GM18526 (cell line): ENCODE data around the gene ETHE1.

Experiments used
- POLR2A ChIP-seq: IDR thresholded peaks from 3 replicates; pipeline ENCODE4 v1.6.1; 2011; ENCODE audit not compliant: insufficient read length; ENCODE audit errors: extremely low read depth

Gene ETHE1

DNA sequence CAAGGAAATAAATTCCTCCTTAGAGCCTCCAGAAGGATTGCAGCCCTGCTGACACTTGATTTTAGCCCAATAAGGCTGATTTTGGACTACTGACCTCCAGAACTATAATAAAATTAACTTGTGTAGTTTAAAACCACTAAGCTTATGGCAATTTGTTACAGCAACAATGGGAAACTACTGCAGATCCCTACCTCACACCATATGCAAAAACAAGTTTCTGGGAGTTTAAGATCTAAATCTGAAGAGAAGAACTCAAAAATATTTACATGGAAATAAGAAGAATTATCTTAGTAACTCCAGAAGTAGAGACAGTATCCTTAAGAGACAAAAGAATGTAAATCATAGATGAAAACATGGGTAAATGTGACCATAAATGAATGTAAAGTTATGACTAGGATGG is 11.9 kb upstream of the ETHE1 start:
- no peak for TF ChIP-seq POLR2A

- TF ChIP-seq POLR2A: no peak
These were observed 8.1 kb upstream of the ETHE1 start for GRCh38 chr19:43534816-43535761.

- no peak for TF ChIP-seq POLR2A
These were observed 7.4 kb upstream of the ETHE1 start for GRCh38 chr19:43534305-43534815.

DNA sequence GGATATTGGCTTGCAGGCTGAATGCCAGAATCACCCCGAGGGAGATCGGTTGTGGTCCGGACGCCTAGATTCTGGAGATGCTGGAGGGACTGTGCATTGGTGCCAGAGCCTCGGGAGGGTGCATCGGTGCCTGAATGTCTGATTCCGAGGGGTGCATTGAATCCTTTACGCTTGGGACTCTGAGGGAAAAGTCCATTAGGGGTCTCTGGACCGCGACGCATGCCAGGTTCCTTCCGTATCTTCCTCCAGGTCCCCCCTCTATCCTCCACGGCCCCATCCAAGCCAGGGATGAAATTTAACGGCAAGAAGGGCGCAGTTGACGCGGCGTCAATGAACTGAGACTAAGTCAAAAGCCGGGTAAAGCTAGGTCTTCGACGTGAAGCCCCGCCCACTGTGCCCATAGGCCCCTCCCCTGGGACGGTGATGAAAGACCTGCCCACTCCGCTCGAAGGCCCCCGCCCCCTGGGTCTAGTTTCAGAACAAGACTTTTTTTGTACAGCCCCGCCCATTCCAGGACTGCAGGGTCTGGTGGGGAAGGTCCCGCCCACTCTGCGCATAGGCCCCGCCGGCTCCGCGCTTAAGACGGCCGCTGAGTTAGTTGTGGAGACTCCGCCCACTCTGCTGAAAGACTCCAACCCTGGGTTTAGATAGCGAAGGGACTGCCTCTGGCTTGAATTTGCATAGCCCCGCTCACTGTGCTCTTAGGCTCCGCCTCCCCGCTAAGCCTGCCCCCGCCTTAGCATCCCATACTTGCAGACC is 6.7 kb upstream of the ETHE1 start:
- no peak for TF ChIP-seq POLR2A

DNA sequence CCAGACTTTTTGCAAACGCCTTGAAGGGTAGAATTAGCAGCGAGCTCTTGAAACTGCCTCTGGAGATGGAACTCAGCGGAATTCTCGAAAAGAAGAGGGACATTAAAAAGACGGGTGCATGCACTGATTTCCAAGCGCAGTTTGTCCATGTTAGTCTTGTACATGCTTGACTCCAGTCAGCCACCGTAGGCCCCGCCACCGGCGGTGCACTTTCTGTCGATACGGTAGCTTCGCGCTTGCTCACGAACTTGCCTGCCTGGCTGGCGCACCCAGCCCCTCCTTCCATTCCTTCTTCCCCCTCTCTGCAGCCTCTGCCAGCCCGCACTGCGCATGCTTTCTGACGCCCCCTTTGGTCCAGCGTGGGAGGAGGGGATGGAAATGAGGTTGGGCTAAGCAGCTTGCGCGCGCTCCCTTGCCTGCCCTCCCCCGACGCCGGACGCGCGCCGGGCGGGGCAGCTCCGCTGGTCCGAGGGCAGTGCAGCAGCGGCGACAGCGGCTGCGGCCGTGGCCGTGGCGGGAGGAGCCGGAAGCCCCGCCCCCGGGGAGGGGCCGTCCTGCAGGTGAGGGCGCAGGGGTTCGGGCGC is 6.1 kb upstream of the ETHE1 start, which contains the start of gene ZNF575:
Gene ZNF575 (plus strand): TSS at position 227 of the 584 bp plus-strand sequence. CDS start 1,235 bp downstream, outside the sequence.
- TF ChIP-seq POLR2A: peak; percentile 37

DNA sequence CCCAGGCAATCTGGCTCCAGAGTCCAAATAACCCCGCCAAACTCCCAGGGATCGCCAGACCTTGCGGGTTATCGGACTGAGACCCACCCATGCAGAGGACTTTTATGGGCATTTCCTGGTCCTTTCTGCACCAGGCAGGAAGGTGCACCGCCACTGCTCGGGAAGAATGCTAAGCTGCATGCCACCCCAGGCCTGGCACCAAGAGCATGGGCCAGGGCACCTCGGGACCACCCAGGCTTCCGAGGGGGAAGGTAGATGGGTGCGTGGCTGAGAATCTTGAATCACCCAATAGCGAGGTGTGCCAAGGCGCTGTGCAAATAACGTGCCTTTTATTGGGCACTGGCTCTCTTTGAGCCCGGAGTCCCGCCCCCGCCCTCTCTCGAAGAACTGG is 5.6 kb upstream of the ETHE1 start:
- no peak for TF ChIP-seq POLR2A

DNA sequence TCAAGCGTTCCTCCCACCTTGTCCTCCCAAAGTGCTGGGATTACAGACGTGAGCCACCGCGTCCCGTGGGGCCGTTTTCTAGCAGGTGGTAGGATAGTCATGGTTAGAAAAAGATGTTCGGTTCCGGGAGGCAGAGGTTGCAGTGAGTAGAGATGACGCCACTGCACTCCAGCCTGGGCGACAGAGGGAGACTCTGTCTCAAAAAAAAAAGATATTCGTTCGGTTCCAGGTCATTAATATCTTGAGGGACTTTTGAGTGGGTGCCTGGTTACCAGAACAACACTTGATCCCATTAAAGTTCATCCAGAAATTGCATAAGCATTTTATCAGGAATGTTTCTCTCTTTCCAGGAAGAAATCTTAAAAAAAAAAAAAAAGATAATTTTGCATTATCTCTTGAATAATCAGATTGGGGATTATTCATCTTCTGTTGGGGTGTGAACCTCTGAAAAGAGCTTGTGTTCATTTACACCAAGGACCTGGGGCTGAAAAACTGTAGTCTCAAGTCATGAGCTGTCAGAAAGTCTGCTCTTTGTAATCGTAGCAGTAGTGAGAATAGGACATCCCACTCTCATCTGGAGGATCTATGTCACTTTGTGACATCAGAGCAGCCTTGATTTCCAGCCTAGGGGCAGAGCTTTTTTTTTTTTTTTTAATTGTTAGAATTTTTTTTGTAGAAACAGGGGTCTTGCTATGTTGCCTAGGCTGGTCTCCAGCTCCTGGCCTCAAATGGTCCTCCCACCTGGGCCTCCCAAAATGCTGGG is 1.0 kb upstream of the ETHE1 start:
- TF ChIP-seq POLR2A: no peak

GRCh38 chr19:43525836-43526771 is 897 bp downstream of the ETHE1 start:
- no peak for TF ChIP-seq POLR2A

- no peak for TF ChIP-seq POLR2A
These were observed 1.8 kb downstream of the ETHE1 start for GRCh38 chr19:43524922-43525835.

- no peak for TF ChIP-seq POLR2A
These were observed 4.1 kb downstream of the ETHE1 start for GRCh38 chr19:43522929-43523328.

- no peak for TF ChIP-seq POLR2A
These were observed 7.4 kb downstream of the ETHE1 start for GRCh38 chr19:43519436-43520088.

- no peak for TF ChIP-seq POLR2A
These were observed 8.9 kb downstream of the ETHE1 start for GRCh38 chr19:43518051-43518450.

- no peak for TF ChIP-seq POLR2A
These were observed 15.7 kb downstream of the ETHE1 start for GRCh38 chr19:43511324-43511723.
